Common myeloid progenitor, CD34-positive (primary cell): ENCODE measurements around the gene RNF14.

ENCODE experiments used
- CTCF ChIA-PET: fragments of 350-600 bp; sonication (Branson Sonifier 250); formaldehyde crosslinking; loops from one replicate; lab custom pipeline; 2021; ENCODE audit warnings: antibody characterized with exemption; lab: Charles Lee
- POLR2A ChIA-PET: fragments of 350-600 bp; sonication (Branson Sonifier 250); formaldehyde crosslinking; loops from one replicate; lab custom pipeline; 2021; ENCODE audit warnings: antibody characterized with exemption; lab: Charles Lee
- DNase-seq, 3 donors: peaks; one replicate each; pipeline versions ENCODE4 v3.0.0 to v3.0.0-alpha.2; 2013
- H3K27ac ChIP-seq, 2 experiments: 1 replicate in 1 of 2; 2 replicates in 1 of 2; pipeline ENCODE4 v1.7.0; 2013; ENCODE audit warnings: inconsistent platforms in 2 of 2, low read length in 2 of 2, mild to moderate bottlenecking in 2 of 2, low read depth in 1 of 2, moderate library complexity in 1 of 2; ENCODE audit not compliant: severe bottlenecking in 2 of 2, insufficient read depth in 1 of 2, poor library complexity in 1 of 2
- H3K27me3 ChIP-seq, 5 experiments: replicated peaks in 2 of 5; 1 replicate in 3 of 5; 2 replicates in 2 of 5; pipeline versions ENCODE4 v1.6.1 to v1.7.0; 2013; ENCODE audit warnings: low read length in 4 of 5, mild to moderate bottlenecking in 2 of 5, moderate library complexity in 2 of 5, inconsistent platforms in 1 of 5; ENCODE audit not compliant: insufficient read depth in 5 of 5, control insufficient read depth in 4 of 5
- H3K36me3 ChIP-seq, 4 experiments: 1 replicate in 2 of 4; 2 replicates in 2 of 4; pipeline versions ENCODE4 v1.6.1 to v1.7.0; 2013; ENCODE audit warnings: low read length in 3 of 4, control low read depth in 1 of 4, mild to moderate bottlenecking in 1 of 4; ENCODE audit not compliant: control insufficient read depth in 4 of 4, insufficient read depth in 4 of 4
- H3K4me1 ChIP-seq, 4 experiments: 1 replicate in 3 of 4; 2 replicates in 1 of 4; pipeline versions ENCODE4 v1.6.1 to v1.7.1; 2013; ENCODE audit warnings: low read length in 3 of 4, mild to moderate bottlenecking in 3 of 4, control low read depth in 1 of 4, inconsistent platforms in 1 of 4, moderate library complexity in 1 of 4; ENCODE audit not compliant: control insufficient read depth in 4 of 4, insufficient read depth in 4 of 4; ENCODE audit errors: control extremely low read depth in 1 of 4
- H3K4me3 ChIP-seq, 7 experiments: 1 replicate in 4 of 7; 2 replicates in 3 of 7; pipeline versions ENCODE4 v1.5.1 to v1.7.0; 2013; ENCODE audit warnings: mild to moderate bottlenecking in 7 of 7, low read length in 6 of 7, moderate library complexity in 6 of 7, inconsistent platforms in 2 of 7, low read depth in 2 of 7, control low read depth in 1 of 7; ENCODE audit not compliant: insufficient read depth in 4 of 7, control insufficient read depth in 1 of 7; ENCODE audit errors: extremely low read depth in 1 of 7
- H3K9me3 ChIP-seq, 5 experiments: 1 replicate in 4 of 5; 2 replicates in 1 of 5; pipeline versions ENCODE4 v1.6.1 to v1.7.1; 2013; ENCODE audit warnings: low read length in 4 of 5, mild to moderate bottlenecking in 2 of 5, inconsistent platforms in 1 of 5, low read depth in 1 of 5, moderate library complexity in 1 of 5; ENCODE audit not compliant: control insufficient read depth in 4 of 5, insufficient read depth in 2 of 5; ENCODE audit errors: control extremely low read depth in 1 of 5
- WGBS: methylation state at CpG from one replicate; pipeline ENCODE4 v1.1.5; 2013; ENCODE audit not compliant: insufficient coverage; 5-methylcytosine and 5-hydroxymethylcytosine counted together

The RNF14 gene

GRCh38 chr5:141989720-141990119 lies 20.8 kb downstream of the RNF14 start:
- Histone ChIP-seq H3K4me3 (no peak overlapping the region), H3K4me1 (no peaks in the 10 kb centered on the region), H3K9me3 (no peaks in the 10 kb centered on the region), H3K27ac (no peak overlapping the region), H3K27me3 (no peaks in the 10 kb centered on the region), H3K36me3 (peaks cover 16 to 58% (median 29%) of the 10 kb centered on the region in 4 experiments)
- CTCF ChIA-PET: interaction anchor here (0.7 to 6.4 kb wide), 17 partner anchors 9 to 709 kb away, joined by 3 to 163 read pairs (median 6); partner anchors contain the start of gene RNF14
- no peak for DNase-seq
- WGBS: no CpG with 5 or more reads among the region's 1 CpG
- POLR2A ChIA-PET: no interaction called here

DNA sequence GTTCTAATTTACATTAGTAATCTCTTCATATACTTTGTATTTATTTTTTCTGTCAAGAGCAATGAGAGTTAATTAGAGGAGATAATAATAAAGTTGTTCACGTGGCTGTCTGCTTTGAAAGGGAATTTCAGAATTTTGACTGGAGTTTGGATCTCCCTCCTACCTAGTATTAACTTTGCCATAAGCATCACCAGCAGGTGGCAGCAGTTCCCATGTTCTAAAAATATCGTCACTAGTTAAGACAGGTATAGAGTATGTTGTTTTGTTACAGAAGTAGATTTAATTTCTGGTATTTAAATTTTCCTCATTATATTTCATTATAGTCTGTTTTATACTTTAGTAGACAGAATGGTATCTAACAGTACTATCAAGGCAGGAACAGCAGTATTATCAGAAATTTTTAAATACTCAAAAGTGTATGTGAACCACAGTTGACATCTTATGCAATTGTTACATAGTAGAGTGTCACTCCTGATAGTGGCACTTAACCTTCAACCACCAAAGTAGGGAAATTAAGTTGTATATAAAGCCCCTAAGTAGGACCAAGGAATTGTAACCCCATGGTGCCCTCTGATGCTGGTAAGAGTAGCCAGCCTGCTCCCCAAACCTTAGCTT lies 23.6 kb downstream of the RNF14 start:
- H3K4me3 ChIP-seq: no peak overlapping the region
- no peaks in the 10 kb centered on the region for H3K4me1 ChIP-seq
- ChIA-PET POLR2A (interaction anchor here (1.0 kb wide), 1 partner anchor 24 kb away, joined by 3 read pairs; the partner anchor contains the start of gene RNF14), CTCF (interaction anchor here (0.7 to 6.4 kb wide), 17 partner anchors 11 to 301 kb away, joined by 3 to 163 read pairs (median 4); no protein-coding TSS in a partner anchor)
- WGBS: no CpG with 5 or more reads among the region's 2 CpGs
- no peaks in the 10 kb centered on the region for H3K27me3 ChIP-seq
- H3K27ac ChIP-seq: no peak overlapping the region
- peak; percentile 68 to 83 (median 72) for DNase-seq
- H3K36me3 ChIP-seq: peaks cover 8 to 34% (median 20%) of the 10 kb centered on the region in 4 experiments
- H3K9me3 ChIP-seq: no peaks in the 10 kb centered on the region

DNA sequence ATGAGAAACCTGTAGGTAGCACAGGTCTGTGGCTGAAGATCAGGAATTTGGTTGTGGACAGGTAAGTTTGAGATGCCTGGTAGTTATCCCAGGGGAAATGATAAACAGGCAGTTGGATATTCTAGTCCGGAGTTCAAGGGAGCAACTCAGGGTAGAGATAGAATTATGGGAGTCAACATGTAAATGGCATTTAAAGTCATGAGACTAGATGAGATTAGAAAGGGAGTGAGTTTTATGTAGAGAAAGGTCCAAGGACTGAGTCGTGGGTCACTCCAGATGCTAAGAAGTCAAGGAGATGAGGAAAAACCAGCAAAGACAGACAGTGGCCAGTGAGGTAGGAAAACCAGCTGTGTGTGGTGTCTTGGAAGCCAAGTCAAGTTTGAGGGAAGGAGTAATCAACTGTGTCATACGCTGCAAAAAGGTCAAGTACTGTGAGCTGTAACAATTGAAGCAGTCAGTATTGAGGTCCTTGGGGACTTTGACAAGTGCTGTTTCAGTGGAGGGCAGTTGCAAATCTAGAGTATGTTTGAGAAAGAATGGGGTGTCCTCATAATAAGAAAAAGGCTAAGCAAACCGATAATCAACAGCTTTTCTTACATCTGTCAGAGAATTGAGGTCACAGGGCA lies 25.7 kb downstream of the RNF14 start:
- POLR2A ChIA-PET: no interaction called here
- DNase-seq: no peak
- 75% methylated on average over 4 of the region's 4 CpGs for WGBS
- no peaks in the 10 kb centered on the region for H3K4me1 ChIP-seq
- no peaks in the 10 kb centered on the region for H3K27me3 ChIP-seq
- peaks cover 8 to 32% (median 18%) of the 10 kb centered on the region in 4 experiments for H3K36me3 ChIP-seq
- no peak overlapping the region for H3K27ac ChIP-seq
- CTCF ChIA-PET: interaction anchor here (0.8 to 2.1 kb wide), 6 partner anchors 9 to 153 kb away, joined by 3 to 15 read pairs (median 6); no protein-coding TSS in a partner anchor
- no peaks in the 10 kb centered on the region for H3K9me3 ChIP-seq
- H3K4me3 ChIP-seq: no peak overlapping the region

- ChIA-PET POLR2A (no interaction called here), CTCF (interaction anchor here (0.8 to 2.0 kb wide), 4 partner anchors 15 to 152 kb away, joined by 3 to 15 read pairs (median 7); no protein-coding TSS in a partner anchor)
- Histone ChIP-seq H3K27me3 (no peaks in the 10 kb centered on the region), H3K9me3 (no peaks in the 10 kb centered on the region), H3K4me1 (no peaks in the 10 kb centered on the region), H3K27ac (no peak overlapping the region), H3K4me3 (no peak overlapping the region), H3K36me3 (peaks cover 7 to 31% (median 17%) of the 10 kb centered on the region in 4 experiments)
- no peak for DNase-seq
- WGBS: 100% methylated on average over 3 of the region's 3 CpGs
These were observed 26.8 kb downstream of the RNF14 start for GRCh38 chr5:141995656-141996055.

DNA sequence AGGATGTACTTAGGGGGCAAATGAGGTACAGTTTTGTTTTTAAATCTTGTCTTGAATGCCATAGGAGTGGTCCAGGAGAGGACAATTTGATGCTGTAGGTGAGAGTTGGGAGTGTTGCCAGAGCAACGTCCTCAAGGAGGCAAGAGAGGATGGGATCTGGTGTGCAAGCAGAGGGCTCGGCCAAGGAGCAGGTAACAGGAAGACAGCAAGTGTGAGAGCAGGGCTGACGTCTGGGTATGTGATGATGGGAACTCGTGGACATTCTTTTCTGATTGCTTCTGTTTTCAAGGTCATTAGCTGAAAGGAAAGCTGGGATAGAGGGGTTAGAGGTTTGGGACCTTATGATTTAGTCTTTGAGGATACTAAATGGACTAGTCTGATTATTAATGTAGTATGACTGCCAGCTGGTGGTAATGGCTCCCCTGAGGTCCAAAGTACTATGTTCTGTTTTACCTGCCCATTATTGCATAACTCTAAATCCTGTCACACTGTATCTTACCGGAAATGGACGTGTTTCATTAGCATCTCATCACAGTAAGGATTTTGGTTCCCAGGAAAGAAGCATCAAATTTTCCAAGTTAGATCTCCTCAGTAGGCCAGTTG lies 28.6 kb downstream of the RNF14 start:
- H3K27me3 ChIP-seq: peaks cover 0 to 3% (median 0%) of the 10 kb centered on the region in 5 experiments
- H3K4me3 ChIP-seq: no peak overlapping the region
- H3K4me1 ChIP-seq: no peaks in the 10 kb centered on the region
- no peak for DNase-seq
- ChIA-PET POLR2A (no interaction called here), CTCF (interaction anchor here (0.8 to 1.9 kb wide), 7 partner anchors 10 to 701 kb away, joined by 3 to 8 read pairs (median 4); partner anchors contain the start of gene GNPDA1)
- H3K9me3 ChIP-seq: no peaks in the 10 kb centered on the region
- H3K36me3 ChIP-seq: peaks cover 7 to 32% (median 18%) of the 10 kb centered on the region in 4 experiments
- 79% methylated on average over 6 of the region's 6 CpGs for WGBS
- no peak overlapping the region for H3K27ac ChIP-seq

DNA sequence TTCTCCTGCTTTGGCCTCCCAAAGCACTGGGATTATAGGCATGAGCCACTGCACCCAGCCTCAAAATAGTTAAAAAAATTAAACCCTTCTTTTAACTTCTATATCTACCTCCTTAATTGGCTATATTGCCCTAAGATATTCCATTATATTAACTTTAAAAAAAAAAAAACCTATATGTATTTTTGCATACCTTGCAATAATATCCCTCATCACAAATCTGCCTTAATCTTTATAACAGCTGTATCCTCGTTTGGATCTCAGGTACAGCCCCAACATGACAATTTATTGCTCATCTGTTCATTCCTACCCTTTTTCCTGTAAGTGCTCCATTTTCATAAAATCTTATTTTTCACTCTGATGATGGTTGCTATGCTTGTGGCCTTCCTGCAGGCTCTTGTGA lies 31.3 kb downstream of the RNF14 start:
- Histone ChIP-seq H3K27me3 (peaks cover 0 to 4% (median 0%) of the 10 kb centered on the region in 5 experiments), H3K4me3 (no peak overlapping the region), H3K9me3 (no peaks in the 10 kb centered on the region), H3K4me1 (peaks cover 0 to 7% (median 0%) of the 10 kb centered on the region in 4 experiments), H3K27ac (no peak overlapping the region), H3K36me3 (peaks cover 0 to 28% (median 7%) of the 10 kb centered on the region in 4 experiments)
- POLR2A ChIA-PET: no interaction called here
- CTCF ChIA-PET: interaction anchor here (0.8 to 3.2 kb wide), 8 partner anchors 10 to 152 kb away, joined by 3 to 20 read pairs (median 6); partner anchors contain the start of gene GNPDA1
- WGBS: 75% methylated on average over 1 of the region's 1 CpG
- DNase-seq: no peak
